ENCODE data around the gene SLC44A3.

Gene SLC44A3

DNA sequence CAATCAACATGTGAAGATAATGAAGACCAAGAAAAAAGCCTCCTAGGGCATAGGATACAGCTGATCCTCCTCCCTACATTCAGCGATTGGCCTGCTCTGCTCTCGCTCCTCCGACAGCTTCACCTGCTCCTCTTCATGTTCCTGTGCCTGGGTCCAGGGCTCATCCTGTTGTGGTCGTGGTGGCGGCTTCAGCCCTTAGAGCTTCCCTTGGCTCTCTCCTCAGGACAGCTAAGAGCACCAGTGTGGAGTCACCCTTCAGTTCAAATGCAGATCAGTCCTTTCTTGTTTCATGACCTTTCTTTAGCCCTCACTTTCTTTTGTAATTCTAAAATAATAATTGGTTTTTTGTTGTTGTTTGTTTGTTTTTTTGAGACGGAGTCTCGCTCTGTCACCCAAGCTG is 88.0 kb downstream of the SLC44A3 start:
- no peak for DNase-seq

DNA sequence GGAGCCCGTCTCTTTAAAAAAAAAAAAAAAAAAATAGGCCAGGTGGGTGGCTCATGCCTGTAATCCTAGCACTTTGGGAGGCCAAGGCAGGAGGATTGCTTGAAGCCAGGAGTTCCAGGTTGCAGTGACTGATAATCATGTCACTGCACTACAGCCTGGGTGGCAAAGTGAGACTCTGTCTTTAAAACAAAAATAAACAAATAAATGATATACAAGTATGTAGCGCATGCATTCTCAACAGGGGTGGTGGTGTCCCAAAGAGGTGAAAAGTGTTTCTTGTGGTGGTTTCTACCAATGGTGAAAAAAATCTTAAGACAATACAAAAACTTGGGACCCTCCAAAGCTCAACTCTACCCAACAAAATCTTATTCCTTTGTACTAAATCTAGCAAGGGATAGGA is 88.8 kb downstream of the SLC44A3 start:
- DNase-seq, result no peak

DNA sequence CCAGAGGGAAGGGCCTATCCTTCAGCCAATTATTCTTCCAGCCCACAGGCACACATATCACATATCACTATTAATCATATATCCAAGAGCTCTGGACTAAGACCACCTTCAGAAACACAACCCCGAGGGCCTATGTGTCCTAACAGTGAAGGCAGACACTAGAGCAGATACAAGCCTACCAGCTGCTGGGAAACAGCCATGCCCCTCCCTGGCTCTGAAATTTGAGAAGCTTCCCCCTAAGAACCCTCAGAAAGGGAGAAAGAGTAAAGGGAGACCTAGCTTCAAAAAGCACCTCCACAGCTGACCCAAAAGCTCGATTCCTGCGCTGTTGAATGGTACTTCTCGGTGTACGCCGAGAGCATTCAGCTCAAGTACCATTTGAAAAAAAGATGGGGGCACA is 89.3 kb downstream of the SLC44A3 start:
- no peak for DNase-seq

DNA sequence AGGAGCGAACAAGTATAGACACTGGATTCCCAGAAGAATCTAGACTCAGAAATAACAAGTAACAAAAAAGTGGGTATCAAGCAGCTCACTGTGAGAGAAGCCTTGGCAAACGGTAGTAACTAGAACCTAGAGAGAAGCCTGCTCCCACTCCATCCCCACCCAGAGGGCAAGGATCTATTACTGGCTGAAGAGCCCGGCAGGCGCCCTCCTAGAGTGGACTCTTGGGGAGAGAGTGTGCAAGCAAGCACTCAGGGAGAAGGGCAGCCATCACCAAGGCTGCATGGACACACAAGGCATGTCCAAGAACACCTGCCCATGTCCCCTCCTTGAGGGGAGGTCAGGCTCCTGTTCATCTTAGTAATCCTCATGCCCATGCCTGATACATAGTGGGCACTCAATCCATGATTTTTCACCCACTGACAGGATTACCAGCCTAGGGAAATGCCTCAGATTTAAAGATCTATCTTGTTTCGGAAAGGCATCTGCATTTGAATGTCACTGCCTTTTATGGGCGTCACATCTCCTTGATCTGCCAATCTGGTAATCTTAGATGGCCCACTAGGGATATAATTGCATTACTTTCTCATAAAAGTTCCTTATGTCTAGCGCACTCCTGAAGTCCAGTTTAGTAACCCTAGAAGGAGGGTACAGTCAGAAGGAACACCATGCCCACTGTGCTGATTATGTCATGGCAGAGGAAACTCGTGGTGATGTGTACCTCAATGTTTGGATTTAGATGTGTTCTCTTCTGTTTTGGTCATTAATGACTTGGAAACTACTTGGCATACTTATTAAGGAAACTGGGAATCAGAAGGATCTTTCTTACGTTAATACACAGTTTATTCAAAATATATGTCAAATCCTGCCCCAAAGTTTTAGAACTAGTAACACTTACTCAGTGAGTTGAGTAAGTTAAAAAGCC is 92.4 kb downstream of the SLC44A3 start:
- DNase-seq, result no peak

DNA sequence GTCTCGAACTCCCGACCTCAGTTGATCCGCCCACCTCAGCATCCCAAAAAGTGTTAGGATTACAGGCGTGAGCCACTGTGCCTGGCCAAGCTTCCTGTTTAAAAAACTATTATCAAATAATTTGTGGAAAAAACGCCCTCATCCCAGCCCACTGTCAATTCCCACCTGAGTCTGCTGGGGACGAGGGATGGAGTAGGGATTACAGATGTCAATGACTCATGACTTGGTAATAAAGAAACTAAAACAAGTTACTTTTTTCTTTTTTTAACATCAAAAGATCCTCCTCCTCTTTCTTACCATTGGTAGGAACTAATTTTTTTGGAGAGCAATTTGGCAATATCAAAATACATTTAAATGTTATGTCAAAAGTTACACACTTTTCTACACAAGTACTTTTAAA is 97.1 kb downstream of the SLC44A3 start:
- DNase-seq, result no peak

DNA sequence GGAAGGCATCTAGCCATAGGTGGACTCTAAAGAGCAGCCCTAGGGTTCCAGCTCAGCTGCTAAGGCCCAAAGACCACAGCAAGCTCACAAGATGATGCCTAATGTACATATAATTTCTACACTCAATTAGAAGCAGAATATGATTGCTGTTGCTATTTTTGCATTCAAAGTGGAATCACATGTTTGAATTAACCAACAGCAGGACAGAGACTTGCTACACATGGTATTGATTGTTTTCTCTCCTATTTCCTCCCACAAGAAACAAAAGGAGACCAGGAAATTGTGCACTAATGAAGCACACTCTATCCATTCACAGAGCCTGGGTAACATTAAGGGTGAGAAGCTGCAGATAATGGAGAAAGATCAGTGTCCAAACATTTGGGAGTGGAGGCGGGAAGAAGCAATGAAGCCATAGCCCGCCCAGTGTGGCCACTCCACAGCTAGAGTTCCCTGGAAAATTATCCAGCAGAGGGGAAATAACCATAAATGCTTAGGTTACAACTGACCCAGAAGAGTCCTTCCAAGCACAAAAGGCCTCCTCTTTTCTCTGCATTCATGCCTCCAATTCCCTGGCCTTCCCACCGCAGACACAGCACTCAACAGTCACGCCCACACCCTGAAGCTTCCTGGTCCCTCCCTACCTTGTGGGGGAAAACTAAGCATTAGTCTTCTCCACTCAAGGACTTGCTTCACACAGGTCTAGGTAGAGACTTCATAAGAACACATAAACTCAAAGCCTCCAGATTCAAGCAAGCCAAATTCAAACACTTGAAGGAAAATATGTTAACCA is 99.3 kb downstream of the SLC44A3 start:
- no peak for DNase-seq

DNA sequence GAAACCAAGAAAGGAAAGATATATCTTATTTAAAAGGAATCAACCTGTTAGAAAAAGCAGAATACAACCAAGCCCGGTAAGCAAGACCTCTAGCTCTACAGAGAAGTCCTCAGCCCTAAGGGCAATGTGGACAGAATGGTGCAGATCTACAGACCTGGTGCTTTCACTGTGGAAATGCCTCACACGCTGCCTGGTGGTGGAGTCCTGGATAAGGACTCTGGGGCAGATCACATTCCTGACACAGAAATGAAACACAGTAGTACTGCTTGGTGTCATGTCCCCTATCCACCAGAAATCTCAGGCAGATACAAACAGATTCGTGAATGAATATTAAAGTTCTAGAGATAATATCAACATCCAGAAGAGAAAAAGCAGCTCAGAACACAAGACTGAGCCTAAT is 99.9 kb downstream of the SLC44A3 start:
- DNase-seq, result no peak

DNA sequence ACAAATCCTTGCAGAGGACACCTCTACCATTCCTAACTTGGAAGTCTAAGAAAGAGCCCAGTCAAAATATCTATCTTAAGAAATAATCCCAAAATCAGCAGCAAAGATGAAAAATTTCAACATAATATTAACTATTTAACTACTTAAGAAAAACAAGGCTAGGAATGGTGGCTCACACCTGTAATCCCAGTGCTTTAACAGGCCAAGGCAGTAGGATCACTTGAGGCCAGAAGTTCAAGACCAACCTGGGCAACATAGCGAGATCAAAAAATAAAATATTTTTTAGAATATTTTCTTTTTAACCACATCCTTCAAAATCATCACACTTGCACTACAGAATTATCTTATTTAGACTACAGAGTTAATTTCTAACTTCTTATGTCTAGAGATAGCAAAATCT is 101.8 kb downstream of the SLC44A3 start:
- no peak for DNase-seq

DNA sequence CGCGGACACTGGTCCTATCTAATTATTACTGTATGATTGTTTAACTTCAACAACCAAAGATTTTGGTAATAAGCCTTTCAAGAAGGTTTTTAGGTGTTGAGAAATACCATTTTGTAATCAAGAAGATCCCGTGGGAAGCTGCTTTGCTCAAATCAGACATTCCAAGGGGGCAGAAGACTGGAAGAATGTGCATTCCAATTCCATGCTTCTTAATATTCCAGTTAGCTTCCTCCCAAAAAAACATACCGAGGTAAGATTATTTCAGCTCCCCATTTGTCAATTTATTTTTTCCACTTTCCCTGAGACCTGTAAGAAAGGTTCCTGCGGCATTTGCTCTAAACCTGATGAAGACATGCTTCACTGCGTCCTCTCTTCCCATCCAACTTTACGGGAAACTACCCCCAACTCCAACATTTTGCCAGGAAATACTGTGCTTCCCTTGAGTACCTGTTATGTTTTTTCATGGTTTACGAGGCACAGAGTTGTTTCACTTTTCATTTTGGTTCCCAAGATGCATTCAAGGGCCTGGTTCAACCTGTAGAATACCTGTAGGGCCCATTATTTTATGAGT is 102.7 kb downstream of the SLC44A3 start:
- no peak for DNase-seq

DNA sequence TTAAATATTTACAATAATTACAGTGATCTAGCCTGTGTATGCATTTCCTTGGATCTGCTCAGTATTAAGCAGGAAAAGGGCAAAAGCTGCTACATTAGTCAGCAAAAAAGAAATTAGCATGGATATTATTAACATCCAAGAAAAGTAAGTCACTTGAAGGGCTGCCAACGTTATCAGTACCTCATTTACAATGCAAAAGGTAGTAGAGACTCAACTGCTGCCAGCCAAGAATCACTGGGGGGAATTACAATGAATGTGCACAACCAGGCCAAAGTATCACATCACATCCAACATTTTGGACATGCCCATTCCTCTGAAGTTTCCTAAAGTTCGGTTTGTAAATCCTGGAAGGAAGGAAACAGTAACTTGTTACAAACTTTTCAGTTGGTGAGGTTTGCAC is 104.8 kb downstream of the SLC44A3 start:
- DNase-seq, result no peak

DNA sequence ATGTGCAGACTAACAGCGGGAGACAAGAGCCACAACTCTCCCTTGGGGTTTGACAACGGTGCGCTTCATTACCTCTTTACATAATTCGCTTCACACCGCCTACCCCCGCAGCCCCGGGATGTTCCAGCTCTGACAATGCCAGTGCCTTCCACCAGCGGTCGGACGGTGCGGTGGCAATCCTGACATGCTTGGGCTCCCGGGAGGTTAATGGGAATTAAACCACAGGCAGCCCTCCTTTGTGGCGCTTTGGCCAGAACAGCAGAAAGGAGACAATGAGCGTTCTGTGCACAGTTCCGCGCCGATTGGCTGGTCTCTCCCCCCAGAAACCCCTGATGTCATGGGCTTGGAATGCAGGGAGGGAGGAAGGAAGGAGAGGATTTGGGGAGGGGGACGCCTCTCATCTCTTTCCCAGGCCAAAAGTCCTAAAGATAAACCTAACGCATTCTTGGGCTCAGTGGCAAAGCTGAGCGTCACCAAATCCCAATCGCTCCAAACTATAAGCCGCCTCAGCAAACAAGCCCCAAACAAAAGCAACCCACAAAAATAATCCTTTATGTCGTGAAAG is 105.5 kb downstream of the SLC44A3 start:
- DNase-seq, result no peak

DNA sequence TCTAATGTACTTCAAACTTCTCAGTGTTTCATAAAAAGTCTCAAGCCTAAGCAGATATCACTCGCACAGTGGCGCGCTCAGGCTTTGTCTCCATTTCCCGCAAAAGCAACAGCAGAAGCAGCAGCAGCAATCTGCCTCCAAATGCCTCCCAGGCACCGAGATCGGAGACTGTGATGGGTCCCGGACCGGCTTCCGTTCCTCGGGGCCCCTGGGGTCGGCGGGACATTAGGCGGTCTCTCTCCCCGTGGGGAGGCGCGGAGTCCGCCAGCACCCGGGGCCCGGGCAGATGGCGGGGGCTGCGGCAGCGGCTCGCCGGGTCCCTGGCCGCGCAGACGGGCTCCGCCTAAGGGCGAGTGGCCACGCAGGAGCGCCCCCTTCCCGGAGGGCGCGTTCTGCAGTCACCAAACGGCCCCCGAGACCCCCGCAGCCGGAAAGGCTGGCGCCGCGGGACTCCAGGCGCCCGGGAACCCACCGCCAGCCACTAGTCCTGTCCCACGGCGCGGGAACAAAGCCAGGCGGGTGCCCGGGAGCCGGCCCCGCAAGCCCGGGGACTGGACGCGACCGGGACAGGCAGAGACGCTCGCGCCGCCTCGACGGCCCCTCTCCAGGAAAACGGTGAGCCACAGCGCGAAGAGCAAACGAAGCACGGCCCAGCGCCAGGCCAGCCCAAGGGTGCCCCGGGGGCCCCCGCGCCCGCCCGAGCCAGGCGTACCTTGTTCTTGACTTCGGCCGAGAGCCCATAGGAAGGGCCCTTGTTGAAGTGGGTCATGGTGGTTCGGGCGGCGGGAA is 106.2 kb downstream of the SLC44A3 start:
- DNase-seq, result peak in 2 of 4 experiments; percentile 5 to 12

DNA sequence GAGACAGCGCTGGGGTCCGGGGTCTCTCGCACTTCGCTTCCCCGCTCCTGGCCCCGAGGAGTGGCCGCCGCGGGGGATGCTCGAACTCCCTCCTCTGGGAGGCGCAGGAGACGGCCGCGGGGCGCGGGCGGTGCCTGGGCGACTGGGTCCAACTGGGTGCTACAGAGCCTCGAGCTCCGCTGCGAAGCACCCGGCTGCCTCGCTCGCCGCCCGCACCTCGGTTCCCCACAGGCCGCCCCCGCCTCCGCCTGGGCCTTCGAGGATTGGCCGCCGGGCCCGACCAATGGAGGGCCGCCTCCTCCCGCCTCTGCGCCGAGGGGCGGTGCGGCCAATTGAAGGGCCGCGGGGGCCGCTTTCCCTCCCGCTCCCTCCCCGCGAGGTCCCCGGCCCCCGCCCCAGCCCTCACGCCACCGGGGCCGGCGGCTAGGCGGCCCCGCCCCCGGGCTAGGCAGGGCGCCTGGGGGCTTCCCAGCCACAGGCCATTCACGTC is 106.8 kb downstream of the SLC44A3 start, which contains the start of gene CNN3:
Gene CNN3, minus strand, starts transcription at position 196 of the 490 bp plus-strand sequence. CDS start 216 bp downstream, outside the sequence.
- DNase-seq, result peak; percentile 25 to 74 (median 56)

DNA sequence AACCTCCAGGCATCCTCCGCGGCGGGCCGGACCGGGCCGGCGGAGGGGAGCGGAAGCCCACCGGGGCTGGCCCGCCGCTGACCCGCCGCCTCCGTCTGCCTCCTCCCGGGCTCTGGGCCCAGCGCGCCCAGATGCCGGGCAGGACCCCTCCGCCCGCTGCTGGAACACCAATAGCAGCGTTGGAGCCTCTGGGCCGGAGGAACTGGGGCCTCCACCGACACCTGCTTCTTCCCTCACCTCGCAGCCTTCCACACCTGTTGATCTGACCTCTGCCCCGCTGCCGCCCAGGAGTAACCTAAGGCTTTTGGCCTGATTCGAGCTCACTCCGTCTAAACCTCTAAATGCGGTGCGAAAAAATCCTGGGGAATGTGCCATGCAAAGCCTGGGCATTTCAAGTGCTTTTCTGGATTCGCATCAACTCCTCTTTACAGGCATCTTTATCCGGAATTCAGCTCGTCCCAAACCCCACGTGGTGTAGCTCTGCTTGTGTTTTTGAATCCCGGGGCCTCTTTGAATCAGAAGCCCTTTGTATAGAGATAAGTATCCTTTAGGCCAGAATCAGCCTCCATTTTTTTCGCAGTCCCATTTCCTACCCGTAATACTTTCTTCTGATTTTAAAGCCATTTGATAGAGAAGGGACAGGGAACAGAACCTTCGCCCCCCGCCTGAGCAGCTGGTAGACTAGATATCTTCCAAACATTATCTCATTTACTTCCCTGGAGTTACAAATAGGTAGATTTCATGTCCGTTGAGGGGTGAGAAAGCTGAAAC is 107.4 kb downstream of the SLC44A3 start:
- DNase-seq, result no peak

DNA sequence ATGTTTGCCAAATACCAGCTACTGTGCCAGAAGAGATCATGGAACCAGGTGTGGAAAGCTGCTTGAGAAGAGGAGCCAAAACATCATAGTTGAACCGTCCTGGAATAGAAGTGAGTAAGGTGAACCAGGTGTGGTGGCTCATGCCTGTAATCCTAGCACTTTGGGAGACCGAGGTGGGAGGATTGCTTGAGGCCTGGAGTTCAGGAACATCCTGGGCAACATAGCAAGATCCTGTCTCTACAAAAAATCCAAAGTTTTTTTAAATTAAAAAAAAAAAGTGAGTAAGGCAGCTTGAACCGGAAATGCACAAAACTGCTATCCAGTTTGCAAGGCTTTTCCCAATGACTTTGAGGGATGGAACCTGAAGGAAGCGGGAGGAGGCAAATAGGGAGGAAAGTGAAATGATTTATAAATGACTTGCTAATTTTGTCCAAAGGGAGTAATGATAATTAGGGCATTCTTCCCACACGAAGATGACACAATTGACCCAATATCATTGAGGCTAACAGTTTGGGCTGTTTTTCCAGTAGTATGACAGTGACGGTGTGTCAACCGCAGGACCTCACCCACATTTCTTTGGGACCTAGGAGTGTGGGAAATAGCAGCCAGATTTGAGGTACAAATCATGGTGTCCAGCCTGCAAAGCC is 108.3 kb downstream of the SLC44A3 start:
- DNase-seq, result no peak

DNA sequence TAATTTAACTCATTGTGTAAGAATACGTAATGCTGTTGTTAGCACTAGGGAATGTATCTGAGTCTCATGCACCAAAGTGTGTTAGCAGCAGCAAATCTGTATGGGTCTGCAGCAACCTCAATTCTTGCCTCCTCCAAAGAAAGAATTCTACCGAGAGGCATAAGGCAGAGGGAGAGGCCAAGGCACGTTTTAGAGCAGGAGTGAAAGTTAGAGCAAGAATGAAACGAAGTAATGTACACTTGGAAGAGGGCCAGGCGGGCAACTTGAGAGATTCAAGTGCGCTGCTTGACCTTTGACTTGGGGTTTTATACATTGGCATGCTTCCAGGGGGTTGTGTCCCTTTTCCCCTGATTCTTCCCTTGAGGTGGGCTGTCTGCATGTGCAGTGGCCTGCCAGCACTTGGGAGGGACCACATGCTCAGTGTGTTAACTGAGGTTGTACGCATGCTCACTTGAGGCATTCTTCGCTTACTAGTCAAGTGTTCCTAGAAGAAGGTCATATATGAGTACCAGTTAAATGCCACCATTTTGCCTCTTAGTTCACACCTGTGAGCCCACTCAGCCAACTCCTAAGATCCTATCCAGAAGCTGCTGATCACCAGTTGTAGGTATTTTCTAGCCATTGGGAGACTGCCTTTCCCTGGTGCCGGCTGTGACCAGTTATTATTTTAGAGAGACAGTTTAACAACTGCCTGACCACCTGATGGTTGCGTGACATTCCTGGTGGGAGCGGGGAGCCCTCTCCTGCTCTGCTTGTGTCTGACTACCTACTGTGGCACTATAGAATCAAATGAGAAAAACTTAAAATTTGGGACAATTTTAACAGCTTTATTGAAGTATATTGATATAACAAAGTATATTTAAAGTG is 109.4 kb downstream of the SLC44A3 start:
- DNase-seq, result no peak

DNA sequence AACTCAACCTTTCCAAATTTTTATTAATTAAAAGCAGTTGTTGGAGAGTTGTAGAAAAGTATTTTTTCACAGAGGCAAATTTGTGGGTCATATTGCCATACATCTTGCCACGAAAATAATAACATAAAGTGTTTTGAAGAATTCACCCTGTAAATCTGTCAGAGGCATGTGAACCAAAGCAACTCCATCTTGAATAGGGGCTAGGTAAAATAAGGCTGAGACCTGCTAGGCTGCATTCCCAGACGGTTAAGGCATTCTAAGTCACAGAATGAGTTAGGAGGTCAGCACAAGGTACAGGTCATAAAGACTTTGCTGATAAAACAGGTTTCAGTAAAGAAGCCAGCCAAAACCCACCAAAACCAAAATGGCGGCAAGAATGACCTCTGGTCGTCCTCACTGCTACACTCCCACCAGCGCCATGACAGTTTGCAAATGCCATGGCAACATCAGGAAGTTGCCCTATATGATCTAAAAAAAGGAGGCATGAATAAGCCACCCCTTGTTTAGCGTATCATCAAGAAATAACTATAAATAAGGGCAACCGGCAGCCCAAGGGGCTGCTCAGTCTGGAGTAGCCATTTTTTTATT is 111.2 kb downstream of the SLC44A3 start:
- DNase-seq, result no peak

DNA sequence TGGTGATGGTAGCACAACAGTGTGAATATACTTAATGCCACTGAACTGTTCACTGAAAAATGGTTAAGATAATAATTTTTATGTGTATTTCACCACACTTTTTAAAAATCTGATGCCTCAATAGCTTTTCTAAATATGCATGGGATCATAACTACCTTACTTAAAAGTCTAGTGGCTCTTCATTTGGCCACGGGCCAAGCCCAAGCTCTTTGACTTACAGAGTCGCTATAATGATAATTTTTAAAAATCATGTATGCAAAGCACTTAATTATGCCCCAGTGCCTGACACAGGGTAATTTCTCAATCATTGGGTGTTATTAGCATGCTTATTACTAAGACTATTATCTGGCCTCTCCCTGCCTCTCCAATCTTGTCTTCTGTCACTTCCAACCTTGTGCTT is 114.4 kb downstream of the SLC44A3 start:
- DNase-seq, result no peak

DNA sequence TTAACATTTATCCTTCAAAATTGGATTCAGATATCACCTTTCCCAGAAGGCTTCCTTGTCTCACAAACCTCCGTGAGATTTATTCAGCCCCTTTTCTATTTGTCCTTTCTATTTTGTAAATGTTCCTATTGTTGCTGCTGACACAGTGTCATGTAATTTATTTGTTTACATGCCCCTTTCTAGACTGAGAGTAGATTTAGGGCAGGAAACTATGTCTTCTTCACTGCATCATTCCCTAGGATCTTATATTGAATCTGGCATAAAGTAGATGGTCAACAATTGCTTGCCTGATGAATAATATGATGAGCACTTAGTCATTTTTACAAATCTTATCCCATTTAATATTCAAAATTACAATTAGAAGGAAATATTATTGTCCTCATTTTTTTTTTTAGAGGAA is 114.9 kb downstream of the SLC44A3 start:
- no peak for DNase-seq

All from suppressor macrophage (primary cell).